Activated CD4-positive, alpha-beta T cell treated with anti-CD3 and anti-CD28 coated beads, Interleukin-2, amount 10 ng/mL, durations not matched to agents 24 days and 14 days (primary cell): ENCODE data around the gene ITGB4. TPM values are rescaled to one million over a fixed set of nuclear protein-coding genes. Genes with fewer than 3 reads are reported as not detected.

ENCODE experiments used
- DNase-seq: peaks from one replicate; pipeline ENCODE4 v3.0.0; 2022
- H3K27ac Mint-ChIP-seq: one replicate; pipeline ENCODE4 v1.8.0; 2022; ENCODE audit warnings: mild to moderate bottlenecking, mixed read lengths
- H3K27me3 Mint-ChIP-seq: one replicate; pipeline ENCODE4 v1.8.0; 2022; ENCODE audit warnings: mixed read lengths
- H3K36me3 Mint-ChIP-seq: one replicate; pipeline ENCODE4 v1.8.0; 2022; ENCODE audit warnings: low read depth, mild to moderate bottlenecking, mixed read lengths
- H3K4me1 Mint-ChIP-seq: one replicate; pipeline ENCODE4 v1.8.0; 2021; ENCODE audit warnings: mixed read lengths
- H3K4me3 Mint-ChIP-seq: one replicate; pipeline ENCODE4 v1.8.0; 2022; ENCODE audit warnings: mild to moderate bottlenecking, moderate library complexity, mixed read lengths
- H3K9me3 Mint-ChIP-seq: one replicate; pipeline ENCODE4 v1.8.0; 2021; ENCODE audit warnings: mixed read lengths
- intact Hi-C: fragments of 100-400 bp; cut with micrococcal nuclease; formaldehyde crosslinking; loops from one replicate; pipeline ENCODE4 v1.15.1; 2023
- total RNA-seq: library from RNA; stranded (reverse); gene quantifications from 2 replicates; pipeline ENCODE4 v1.2.3, GENCODE V29; 2022

ITGB4 gene
- total RNA-seq, 1 donor from 2014 or later, result 1.8 TPM

- Mint-ChIP-seq H3K4me1 (peaks cover 4% of the 10 kb centered on the region), H3K27ac (no peak overlapping the region), H3K36me3 (no peaks in the 10 kb centered on the region), H3K9me3 (no peaks in the 10 kb centered on the region), H3K27me3 (peaks cover 3% of the 10 kb centered on the region), H3K4me3 (no peak overlapping the region)
- no peak for DNase-seq
- intact Hi-C loops, result loop anchor here (10.0 kb wide), 1 partner anchor 319 kb away; no protein-coding TSS in a partner anchor
Measured at GRCh38 chr17:75743625-75744206, 22.5 kb downstream of the ITGB4 start.

GRCh38 chr17:75748706-75749105, 27.4 kb downstream of the ITGB4 start:
- H3K27me3 Mint-ChIP-seq, result peaks cover 3% of the 10 kb centered on the region
- intact Hi-C loops, result loop anchor here (10.0 kb wide), 1 partner anchor 324 kb away; no protein-coding TSS in a partner anchor
- no peak overlapping the region for H3K4me3 Mint-ChIP-seq
- H3K36me3 Mint-ChIP-seq, result no peaks in the 10 kb centered on the region
- H3K4me1 Mint-ChIP-seq, result peaks cover 15% of the 10 kb centered on the region
- H3K9me3 Mint-ChIP-seq, result no peaks in the 10 kb centered on the region
- no peak overlapping the region for H3K27ac Mint-ChIP-seq
- DNase-seq, result no peak

- Mint-ChIP-seq H3K4me1 (peaks cover 18% of the 10 kb centered on the region), H3K36me3 (no peaks in the 10 kb centered on the region), H3K27me3 (peaks cover 3% of the 10 kb centered on the region), H3K27ac (no peak overlapping the region), H3K4me3 (no peak overlapping the region), H3K9me3 (no peaks in the 10 kb centered on the region)
- peak; percentile 96 for DNase-seq
- intact Hi-C loops, result loop anchor here (1.0 to 10.0 kb wide), 3 partner anchors 78 to 325 kb away; partner anchors contain the start of gene SMIM5
Measured at GRCh38 chr17:75749545-75750389, 28.5 kb downstream of the ITGB4 start.

- Mint-ChIP-seq H3K9me3 (no peaks in the 10 kb centered on the region), H3K36me3 (no peaks in the 10 kb centered on the region), H3K4me3 (no peak overlapping the region), H3K27ac (no peak overlapping the region), H3K4me1 (peaks cover 20% of the 10 kb centered on the region), H3K27me3 (peaks cover 3% of the 10 kb centered on the region)
- DNase-seq, result no peak
- intact Hi-C loops, result loop anchor here (1.0 to 5.0 kb wide), 2 partner anchors 76 to 118 kb away; partner anchors contain the start of gene SMIM5
Measured at GRCh38 chr17:75750661-75751423, 29.6 kb downstream of the ITGB4 start.

GRCh38 chr17:75751676-75752404, 30.6 kb downstream of the ITGB4 start:
- no peaks in the 10 kb centered on the region for H3K9me3 Mint-ChIP-seq
- H3K4me1 Mint-ChIP-seq, result peaks cover 20% of the 10 kb centered on the region
- peaks cover 3% of the 10 kb centered on the region for H3K27me3 Mint-ChIP-seq
- no peaks in the 10 kb centered on the region for H3K36me3 Mint-ChIP-seq
- DNase-seq, result no peak
- H3K27ac Mint-ChIP-seq, result no peak overlapping the region
- intact Hi-C loops, result loop anchor here (5.0 kb wide), 1 partner anchor 75 kb away; no protein-coding TSS in a partner anchor
- no peak overlapping the region for H3K4me3 Mint-ChIP-seq

GRCh38 chr17:75752405-75752709, 31.1 kb downstream of the ITGB4 start:
- intact Hi-C loops, result loop anchor here (5.0 kb wide), 1 partner anchor 75 kb away; no protein-coding TSS in a partner anchor
- no peak for DNase-seq
- Mint-ChIP-seq H3K9me3 (no peaks in the 10 kb centered on the region), H3K4me1 (peaks cover 20% of the 10 kb centered on the region), H3K27ac (peak overlapping the region; percentile 62), H3K36me3 (no peaks in the 10 kb centered on the region), H3K27me3 (peaks cover 3% of the 10 kb centered on the region), H3K4me3 (no peak overlapping the region)

- H3K4me1 Mint-ChIP-seq, result peaks cover 16% of the 10 kb centered on the region
- peak overlapping the region; percentile 37 for H3K27ac Mint-ChIP-seq
- no peaks in the 10 kb centered on the region for H3K9me3 Mint-ChIP-seq
- no peak for DNase-seq
- peak overlapping the region; percentile 75 for H3K4me3 Mint-ChIP-seq
- peaks cover 3% of the 10 kb centered on the region for H3K36me3 Mint-ChIP-seq
- intact Hi-C loops, result loop anchor here (5.0 kb wide), 1 partner anchor 74 kb away; no protein-coding TSS in a partner anchor
- H3K27me3 Mint-ChIP-seq, result no peaks in the 10 kb centered on the region
Measured at GRCh38 chr17:75752802-75753513, 31.7 kb downstream of the ITGB4 start.

- H3K27me3 Mint-ChIP-seq, result no peaks in the 10 kb centered on the region
Measured at GRCh38 chr17:75753514-75754377, 32.5 kb downstream of the ITGB4 start.

GRCh38 chr17:75754378-75755204, 33.3 kb downstream of the ITGB4 start:
- Mint-ChIP-seq H3K27me3 (no peaks in the 10 kb centered on the region), H3K4me3 (peak overlapping the region; percentile 74), H3K9me3 (no peaks in the 10 kb centered on the region), H3K27ac (peak overlapping the region; percentile 79), H3K4me1 (peaks cover 16% of the 10 kb centered on the region), H3K36me3 (peaks cover 3% of the 10 kb centered on the region)
- no peak for DNase-seq
- intact Hi-C loops, result loop anchor here (5.0 kb wide), 1 partner anchor 73 kb away; no protein-coding TSS in a partner anchor

More at GRCh38 chr17:75753514-75754377, 32.5 kb downstream of the ITGB4 start:
- peak; percentile 93 for DNase-seq
- intact Hi-C loops, result loop anchor here (5.0 kb wide), 1 partner anchor 74 kb away; no protein-coding TSS in a partner anchor
- peaks cover 3% of the 10 kb centered on the region for H3K36me3 Mint-ChIP-seq
- H3K27ac Mint-ChIP-seq, result no peak overlapping the region
- no peaks in the 10 kb centered on the region for H3K9me3 Mint-ChIP-seq
- peaks cover 16% of the 10 kb centered on the region for H3K4me1 Mint-ChIP-seq
- peak overlapping the region; percentile 75 for H3K4me3 Mint-ChIP-seq

- intact Hi-C loops, result no loop called here
- peaks cover 11% of the 10 kb centered on the region for H3K4me1 Mint-ChIP-seq
- H3K27me3 Mint-ChIP-seq, result no peaks in the 10 kb centered on the region
- no peaks in the 10 kb centered on the region for H3K9me3 Mint-ChIP-seq
- H3K27ac Mint-ChIP-seq, result no peak overlapping the region
- peaks cover 3% of the 10 kb centered on the region for H3K36me3 Mint-ChIP-seq
- H3K4me3 Mint-ChIP-seq, result peak overlapping the region; percentile 74
- DNase-seq, result no peak
Measured at GRCh38 chr17:75755205-75755901, 34.1 kb downstream of the ITGB4 start.

- no peaks in the 10 kb centered on the region for H3K9me3 Mint-ChIP-seq
- no peak for DNase-seq
- H3K27me3 Mint-ChIP-seq, result no peaks in the 10 kb centered on the region
- H3K27ac Mint-ChIP-seq, result no peak overlapping the region
- no peak overlapping the region for H3K4me3 Mint-ChIP-seq
- peaks cover 11% of the 10 kb centered on the region for H3K4me1 Mint-ChIP-seq
- peaks cover 3% of the 10 kb centered on the region for H3K36me3 Mint-ChIP-seq
- intact Hi-C loops, result no loop called here
Measured at GRCh38 chr17:75755990-75756389, 34.7 kb downstream of the ITGB4 start.
